COLO668 (cell line): ENCODE data around the gene DYNC2LI1.

ENCODE experiments used
- DNase-seq: peaks from one replicate; lab custom pipeline; 2025; ENCODE audit not compliant: unreplicated experiment; lab: John Stamatoyannopoulos, UW

Gene DYNC2LI1

DNA sequence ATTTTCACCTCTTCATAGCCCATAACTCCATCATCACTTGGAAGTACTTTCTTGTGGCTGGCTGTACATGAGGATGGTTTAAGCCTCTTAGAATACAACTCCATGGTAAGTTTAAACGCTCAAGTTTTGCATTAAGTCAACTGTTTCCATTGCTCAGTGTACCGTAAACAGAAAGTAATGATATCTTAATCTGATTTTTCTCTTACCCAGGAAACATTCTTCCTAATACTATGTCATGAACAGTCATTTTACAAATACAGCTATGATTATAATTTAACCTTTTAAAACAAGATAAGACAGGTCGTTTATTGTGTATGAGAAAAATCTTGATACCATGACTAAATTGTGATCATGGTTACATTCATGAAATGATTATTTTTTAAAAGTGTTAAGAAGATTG is 11.6 kb upstream of the DYNC2LI1 start:
- no peak for DNase-seq

DNA sequence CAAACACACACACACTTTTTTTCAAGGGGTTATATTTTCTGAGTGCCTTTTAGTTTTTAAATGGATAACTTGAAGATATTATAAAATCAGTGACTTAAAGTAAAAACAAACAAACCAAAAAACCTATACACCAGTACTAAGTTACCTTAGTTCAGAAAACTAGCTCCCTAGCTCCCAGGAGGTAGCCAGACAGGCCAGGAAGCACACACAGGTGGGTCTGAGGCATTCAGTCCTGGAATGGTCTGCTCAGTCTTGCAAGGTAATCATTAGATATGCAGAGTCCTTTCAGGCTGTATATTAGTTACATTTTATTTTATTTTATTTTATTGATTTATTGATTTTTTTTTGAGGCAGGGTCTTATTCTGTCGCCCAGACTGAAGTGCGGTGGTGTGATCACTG is 10.7 kb upstream of the DYNC2LI1 start:
- no peak for DNase-seq

DNA sequence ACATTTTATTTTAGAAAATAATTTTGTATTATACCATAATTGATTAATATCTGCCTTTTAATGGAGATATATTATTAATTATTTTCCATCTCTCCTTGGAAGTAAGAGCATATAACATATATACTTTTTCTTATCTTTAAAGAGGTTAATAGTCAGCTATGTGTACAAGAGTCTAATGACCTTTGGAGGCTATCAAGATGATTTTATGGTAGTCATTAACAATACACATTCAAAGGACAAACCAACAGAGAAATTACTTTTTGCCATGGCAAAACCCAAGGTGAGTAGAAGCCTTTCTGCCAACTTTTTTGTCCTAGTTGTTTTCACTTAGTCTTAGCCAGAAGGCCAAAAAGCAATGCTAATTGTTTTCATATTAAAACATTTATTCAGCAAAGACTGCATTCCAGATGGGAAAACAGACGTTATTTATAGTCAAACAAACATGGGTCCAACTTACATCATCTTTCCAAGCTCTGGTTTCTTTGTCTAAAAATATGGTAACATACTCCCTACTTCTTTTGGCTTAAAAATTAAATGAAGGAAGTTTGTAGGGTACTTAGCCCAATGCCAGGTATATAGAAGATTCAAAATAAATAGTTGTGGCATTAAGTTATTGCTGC is 9.6 kb upstream of the DYNC2LI1 start:
- no peak for DNase-seq

DNA sequence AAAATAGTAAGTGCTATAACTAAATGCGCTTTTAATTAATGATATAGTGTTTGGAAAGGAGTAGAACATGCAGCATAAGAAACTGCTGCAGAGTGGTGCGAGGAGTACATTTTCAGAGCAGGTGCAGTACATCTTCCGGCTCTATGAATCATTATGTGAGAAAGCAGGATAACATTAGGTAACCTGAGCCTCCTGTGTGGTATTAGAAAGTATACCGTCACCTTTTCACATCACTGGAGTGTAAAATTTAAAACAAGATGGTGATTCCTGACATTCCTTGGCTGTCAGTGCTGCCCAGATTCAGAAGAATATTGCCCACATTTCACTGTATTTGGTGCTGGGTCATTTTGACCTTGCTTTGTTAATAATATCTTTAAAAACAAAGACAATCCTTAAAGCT is 7.8 kb upstream of the DYNC2LI1 start:
- no peak for DNase-seq

DNA sequence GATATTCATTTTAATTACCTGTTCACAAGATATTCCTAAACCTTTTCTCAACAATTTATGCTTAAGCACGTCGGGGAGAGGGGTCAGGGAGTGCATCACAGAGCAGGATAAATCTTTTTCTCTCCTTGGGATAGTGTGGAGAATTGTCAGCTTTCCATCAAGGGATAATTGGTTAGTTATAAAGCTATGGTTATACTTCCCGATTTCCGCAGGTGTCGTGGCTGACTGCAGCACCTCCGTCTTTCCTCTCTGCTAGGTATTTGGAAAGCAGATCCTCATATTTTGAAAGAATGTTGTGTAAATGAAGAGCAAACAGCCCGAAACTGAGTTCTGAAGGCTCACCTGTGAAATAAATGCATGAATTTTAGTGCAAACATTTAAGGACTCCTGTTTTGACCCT is 778 bp downstream of the DYNC2LI1 start:
- DNase-seq, result no peak

DNA sequence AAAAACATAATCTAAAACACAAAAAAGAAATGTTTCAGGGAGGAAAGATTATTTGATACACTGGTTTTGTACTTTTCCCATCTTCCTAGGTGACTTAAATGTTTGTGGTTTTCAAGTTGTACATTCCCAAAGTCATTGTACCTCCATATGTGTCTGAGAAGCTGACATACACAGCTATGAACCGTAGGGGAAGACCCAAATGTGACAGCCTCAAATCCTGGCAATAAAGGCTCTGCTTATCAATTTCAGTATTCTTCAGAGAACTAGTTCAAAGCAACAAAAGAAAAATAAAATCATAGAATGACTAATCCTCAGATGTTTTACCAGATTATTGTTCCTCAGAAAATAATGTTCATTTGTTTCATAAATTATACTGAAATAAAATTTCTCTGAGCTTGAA is 2.5 kb downstream of the DYNC2LI1 start:
- no peak for DNase-seq

DNA sequence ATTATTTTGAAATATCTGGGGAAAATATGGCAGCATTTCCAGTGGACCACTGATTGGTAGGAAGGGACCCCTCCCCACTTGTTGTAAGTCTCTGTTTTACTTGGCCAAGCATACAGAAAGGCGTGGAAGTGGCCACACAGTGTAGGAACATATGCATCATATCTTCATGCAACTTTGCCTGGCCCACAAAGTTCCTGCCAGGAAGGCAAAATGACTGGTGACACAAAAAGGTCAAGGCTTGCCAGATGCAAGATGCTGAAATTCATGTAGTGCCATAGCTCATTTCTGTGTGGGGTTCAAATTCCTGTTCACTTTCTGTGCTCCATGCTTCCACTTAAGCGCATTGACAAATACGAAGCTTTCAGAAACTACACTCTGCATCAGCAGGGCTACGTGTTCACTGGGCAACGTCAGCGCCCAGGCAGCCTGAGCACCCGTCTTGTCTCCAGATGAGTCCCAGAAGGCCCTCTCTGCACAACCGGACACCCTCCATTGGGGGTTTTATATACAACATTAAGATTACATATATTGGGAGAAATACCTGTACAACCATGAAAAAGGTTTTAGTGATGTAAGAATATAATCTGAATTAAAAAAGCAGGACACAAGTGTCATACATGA is 3.6 kb downstream of the DYNC2LI1 start:
- no peak for DNase-seq

DNA sequence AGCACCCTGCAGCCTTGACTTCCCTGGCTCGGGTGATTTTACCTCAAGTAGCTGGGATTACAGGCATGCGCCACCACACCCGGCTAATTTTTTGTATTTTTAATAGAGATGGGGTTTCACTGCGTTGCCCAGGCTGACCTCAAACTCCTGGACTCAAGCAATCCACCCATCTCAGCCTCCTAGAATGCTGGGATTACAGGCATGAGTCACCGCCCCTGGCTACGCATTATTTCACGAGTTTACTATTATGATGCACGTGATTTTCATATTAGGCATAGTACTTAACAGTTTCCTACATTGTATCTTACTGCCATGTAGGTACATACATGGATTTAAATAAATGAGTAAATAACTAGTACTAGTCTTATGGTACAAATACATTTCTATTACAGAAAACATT is 4.4 kb downstream of the DYNC2LI1 start:
- no peak for DNase-seq

DNA sequence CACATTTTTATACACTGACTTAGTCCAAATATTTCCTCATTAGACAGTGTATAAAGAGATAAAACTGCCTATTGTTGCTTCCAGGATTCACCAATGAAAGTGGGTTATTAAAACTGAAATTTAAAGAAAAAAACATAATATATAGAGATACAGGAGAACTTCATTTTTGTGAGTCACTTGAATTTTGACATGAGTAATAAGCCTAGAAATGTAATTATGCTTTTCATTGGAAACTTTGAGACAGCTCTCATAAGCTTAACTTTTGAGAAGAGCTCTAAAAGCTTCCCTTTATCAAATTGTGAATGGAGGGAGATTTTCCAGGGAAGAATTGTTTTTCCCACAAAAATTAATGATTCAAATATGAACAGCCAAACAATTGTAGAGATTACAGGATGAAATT is 14.1 kb downstream of the DYNC2LI1 start:
- no peak for DNase-seq

DNA sequence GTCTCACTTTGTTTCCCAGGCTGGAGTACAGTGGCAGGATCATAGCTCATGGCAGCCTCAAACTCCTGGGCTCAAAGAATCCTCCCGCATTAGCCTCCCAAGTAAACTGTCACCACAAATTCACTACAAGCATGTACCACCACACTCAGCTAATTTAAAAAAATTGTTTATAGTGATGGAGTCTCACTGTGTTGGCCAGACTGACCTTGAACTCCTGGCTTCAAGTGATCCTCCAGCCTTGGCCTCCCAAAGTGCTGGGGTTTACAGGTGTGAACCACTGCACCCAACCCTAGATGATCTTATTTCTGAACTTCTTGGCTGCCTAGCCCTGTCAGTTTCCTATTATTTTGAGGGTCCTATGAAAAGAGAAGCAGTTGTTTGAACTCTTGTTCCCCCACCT is 14.8 kb downstream of the DYNC2LI1 start:
- DNase-seq, result no peak

DNA sequence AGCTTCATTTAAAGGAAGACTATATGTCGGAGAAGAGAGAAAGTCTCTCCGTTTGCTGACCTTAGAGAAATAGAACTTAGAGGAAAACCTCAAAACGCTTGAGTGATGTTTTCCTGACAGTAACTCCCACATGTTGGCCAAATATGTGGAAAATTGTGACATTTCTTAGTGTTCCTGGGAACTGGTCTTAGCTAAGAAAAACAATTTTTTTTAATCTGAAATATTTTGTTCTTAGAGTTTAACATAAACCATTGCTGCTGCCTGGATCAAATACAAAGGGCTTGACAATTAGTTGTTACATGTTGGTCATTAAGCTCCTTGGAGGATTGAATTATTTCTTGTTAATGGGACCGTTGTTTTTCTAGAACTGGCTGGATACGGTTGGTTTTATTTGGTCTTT is 16.3 kb downstream of the DYNC2LI1 start:
- no peak for DNase-seq

DNA sequence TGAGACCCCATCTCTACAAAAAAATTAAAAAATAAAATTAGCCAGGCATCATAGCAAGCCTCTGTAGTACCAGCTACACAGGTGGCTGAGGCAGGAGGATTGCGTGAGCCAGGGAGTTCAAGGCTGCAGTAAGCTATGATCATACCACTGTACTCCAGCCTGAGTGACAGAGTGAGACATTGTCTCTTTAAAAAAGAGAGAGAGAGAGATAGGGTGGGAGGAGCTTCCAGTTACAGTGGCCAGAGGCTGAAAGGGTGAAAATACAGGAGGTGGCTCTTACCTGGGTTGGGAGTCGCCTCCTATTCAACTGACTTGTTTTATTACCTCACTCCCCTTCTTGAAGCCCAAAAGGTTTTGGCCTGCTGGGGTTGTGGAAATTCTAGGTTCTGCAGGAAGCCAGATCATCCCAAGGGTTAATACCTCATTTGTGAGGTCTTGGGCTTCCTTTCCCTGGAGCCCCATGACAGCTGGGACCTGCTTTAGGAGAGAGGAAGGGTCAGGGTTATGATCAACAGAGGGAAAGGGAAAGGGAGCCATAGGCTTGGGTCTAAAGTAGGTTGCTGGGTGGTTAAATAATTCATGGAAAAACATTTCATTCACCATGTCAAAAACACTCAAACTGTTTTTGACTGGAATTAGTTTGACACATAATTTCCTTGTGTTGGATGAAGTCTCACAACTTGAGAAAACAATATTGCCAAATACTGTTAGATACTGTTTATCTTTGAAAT is 17.4 kb downstream of the DYNC2LI1 start:
- no peak for DNase-seq

DNA sequence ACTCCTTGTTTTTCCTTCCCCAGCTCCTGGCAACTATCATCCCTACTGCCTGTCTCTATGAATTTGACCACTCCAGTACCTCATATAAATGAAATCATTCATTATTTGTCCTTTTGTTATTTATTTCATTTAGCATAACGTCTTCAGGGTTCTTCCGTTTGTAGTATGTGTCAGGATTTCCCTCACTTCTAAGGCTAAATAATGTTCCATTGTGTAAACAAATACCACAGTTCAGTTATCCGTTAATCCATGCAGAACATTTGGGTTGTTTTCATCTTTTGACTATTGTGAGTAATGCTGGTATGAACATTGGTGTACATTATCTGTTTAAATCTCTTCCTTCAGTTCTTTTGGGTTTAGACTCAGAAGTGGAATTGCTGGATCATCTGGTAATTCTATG is 18.8 kb downstream of the DYNC2LI1 start:
- DNase-seq, result no peak

DNA sequence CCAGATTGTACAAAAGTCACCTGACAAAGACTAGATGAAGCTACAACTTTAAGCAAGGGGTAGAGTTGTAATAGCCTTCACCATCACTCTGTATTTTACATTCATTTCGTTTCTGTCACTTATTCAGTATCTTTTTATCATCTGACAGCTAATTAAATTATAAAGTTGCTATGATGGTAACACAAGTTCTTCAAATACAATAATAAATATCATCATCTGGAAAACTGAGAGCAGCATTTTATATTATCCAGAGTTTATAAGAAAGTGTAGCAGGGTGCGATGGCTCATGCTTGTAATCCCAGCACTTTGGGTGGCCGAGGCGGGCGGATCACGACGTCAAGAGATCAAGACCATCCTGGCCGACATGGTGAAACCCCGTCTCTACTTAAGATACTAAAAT is 21.1 kb downstream of the DYNC2LI1 start:
- no peak for DNase-seq

DNA sequence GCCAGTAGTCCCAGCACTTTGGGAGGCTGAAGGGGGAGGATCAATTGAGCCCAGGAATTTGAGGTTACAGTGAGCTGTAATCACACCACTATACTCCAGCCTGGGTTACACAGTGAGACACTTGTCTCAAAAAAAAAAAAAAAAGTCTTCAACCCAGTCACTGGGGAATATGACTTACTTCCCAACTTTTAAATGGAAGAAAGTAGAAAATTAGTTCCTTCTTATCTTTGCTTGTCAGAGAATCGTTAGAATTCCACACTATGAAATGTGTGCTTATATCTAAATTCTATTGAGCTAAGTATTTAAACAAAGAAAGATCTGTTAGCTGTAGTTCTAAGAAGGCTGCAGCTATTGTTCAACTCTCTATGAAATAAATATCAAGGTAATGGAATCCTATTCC is 22.4 kb downstream of the DYNC2LI1 start:
- no peak for DNase-seq

DNA sequence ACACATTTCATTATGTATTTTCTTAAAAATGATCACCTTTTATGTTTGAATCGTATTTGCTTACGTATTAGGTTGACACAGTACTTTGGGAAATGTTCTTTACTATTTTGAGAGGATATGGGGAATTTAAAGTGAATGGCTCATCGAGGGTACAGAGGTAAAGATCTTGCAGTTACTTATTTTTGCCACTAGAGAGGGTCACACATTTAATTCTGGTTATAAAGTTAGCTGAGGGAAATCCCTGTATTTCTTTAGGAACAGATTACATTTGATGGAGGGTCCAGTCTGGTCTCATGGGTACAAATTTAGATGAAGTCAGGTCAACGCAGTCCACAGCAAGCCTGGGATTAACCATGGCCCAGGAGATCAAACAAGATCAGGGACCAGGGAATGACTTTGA is 24.5 kb downstream of the DYNC2LI1 start:
- DNase-seq, result no peak

DNA sequence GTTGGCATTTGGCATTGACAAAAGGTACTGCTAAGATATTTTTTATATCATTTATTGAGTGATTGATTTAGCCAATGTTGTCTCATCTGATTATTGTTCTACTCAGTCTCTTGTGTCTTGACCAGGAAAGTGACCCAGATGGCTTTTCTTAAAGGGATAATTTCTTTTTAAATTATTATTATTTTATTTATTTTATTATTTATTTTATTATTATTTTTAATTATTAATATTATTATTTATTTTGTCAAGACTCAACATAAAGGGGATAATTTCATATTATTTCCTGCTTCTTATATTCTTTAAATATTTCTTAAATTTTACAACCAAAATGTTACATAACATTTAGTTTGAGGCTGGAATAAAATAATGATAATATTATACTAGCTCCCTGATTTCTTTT is 27.1 kb downstream of the DYNC2LI1 start:
- DNase-seq, result no peak

DNA sequence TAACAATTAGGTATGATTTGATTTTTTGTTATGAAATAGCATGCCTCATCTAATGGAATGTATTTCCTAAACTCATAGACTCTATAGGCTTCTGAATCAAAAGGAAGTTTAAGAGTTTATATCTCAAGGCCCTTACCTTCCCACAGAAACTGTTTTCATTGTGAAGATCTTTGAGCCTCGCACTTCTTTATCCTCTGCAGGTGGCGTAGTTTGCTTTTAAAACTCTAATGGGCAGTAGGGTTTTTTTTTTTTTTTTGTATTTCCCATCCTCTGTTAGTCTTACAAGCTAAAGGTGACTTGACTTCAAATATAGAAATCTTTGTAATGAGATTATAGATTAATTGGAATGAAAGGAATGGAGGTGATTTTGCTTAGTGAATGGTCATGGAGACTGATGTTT is 28.3 kb downstream of the DYNC2LI1 start:
- DNase-seq, result no peak

DNA sequence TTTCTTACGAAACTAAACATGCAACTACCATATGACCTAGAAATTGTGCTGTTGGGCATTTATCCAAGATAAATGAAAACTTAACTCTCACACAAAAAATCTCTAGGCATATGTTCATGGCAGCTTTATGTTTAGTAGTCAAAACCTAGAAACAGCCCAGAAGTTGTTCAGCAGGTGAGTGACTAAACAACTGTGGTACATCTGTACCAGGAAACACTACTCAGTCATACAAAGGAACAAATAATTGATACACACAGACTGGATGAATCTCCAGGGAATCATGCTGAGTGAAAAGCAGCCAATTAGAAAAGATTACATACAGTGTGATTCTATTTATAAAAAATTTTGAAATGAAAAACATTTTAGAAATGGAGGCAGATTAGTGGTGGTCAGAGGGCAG is 29.3 kb downstream of the DYNC2LI1 start:
- no peak for DNase-seq

DNA sequence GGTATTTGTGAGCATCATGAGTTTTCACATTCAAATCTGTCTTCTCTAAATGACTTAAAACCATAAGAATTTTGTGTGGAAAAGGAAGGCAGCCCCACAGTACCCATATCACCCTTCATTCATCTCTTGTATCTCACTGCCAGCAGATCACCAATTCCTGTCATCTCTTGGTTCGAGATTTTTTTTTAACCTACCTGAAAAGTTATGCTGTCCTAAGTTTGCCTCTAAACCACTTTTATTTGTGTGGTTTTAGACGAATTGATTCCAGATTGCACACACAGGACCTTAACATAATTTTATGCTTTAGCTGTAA is 32.8 kb downstream of the DYNC2LI1 start:
- no peak for DNase-seq

DNA sequence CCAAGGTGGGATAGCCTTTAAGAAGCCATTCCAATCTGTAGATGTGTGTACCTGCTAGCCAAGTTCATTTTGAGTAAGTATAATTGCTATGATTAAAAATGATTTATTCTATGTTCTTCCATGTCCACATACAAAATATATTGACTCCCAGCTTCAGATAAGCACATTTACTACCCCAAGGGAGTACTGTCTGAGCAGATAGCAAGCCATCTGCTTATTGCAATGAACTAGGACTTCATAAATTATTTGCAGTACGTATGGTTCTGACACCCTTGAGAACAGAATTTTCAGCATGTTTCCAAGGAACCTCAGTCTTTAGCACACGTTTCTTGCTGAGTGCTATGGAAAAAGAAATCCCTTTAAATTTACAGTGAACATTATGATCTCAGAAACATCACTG is 36.6 kb downstream of the DYNC2LI1 start:
- DNase-seq, result no peak

DNA sequence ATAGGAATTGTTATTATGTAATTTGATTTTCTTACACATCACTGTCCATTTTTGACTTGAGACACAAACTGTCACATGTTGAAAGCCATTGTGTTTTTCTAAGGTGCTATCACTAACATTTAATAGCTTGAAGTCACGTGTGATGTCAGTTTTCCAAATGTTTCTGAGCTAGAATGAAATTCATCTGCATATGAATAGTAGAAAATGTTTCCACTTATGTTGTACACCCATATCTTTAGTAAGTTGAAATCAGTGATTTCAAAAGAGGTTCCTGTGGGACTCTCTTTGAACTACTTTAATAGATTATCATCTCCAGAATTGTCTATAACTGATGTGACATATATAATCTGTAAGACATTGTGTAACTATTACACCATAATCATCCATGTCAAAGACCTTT is 37.0 kb downstream of the DYNC2LI1 start:
- DNase-seq, result no peak

DNA sequence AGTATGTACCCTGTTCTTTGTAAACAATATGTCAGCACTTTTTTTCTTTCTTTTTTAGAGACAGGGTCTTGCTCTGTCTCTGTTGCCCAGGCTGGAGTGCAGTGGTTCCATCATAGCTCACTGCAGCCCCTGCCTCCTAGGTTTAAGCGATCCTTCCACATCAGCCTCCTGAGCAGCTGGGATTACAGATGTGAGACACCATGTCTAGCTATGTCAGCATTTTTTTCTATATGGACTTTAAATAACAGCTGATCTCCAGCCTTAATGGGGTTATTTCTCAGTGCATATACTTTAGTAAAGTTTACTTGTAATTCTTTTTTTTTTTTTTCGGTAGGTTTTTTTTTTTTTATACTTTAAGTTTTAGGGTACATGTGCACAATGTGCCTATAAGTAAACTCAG is 38.2 kb downstream of the DYNC2LI1 start:
- no peak for DNase-seq
